SK-MEL-5 (cell line): ENCODE results near the gene ADCK1. TPM values are rescaled to one million over a fixed set of nuclear protein-coding genes. Genes with fewer than 3 reads are reported as not detected.

Experiments
- small RNA-seq, 2 experiments: library from RNA; depleted of rRNA; stranded (forward); fragments of <200 nt; gene quantifications; one replicate each; pipeline ENCODE3, GENCODE V24; 2014
- total RNA-seq: library from RNA; depleted of rRNA; stranded (reverse); fragments of >200 nt; shearing (Covaris generic); gene quantifications from 2 replicates; pipeline ENCODE4 v1.2.3, GENCODE V29; 2014; rRNA removed

The ADCK1 gene
- total RNA-seq, 1 experiment from 2014 or later = 5.9 TPM

Small RNA genes within 50 kb of the gene (small RNA-seq; reads per million reads assigned to genes)
- 0 reads per million in 2 experiments for gene RF00019

Other genes with a start within 250 kb of the ADCK1 start
- gene SPTLC2, start 183.5 kb upstream of the ADCK1 start, total RNA-seq = 16.1 and 16.6 TPM in 2 replicates
- 13.4 and 16.7 TPM in 2 replicates for gene ALKBH1, start 92.1 kb upstream of the ADCK1 start, total RNA-seq
- gene SLIRP, start 92.0 kb upstream of the ADCK1 start, total RNA-seq = 411 and 462 TPM in 2 replicates
- 79.3 and 87.6 TPM in 2 replicates for gene SNW1, start 39.0 kb upstream of the ADCK1 start, total RNA-seq